A673 (cell line): ENCODE results near the gene PERM1.

Experiments
- CTCF ChIP-seq: fragments of 300-800, 200-600 bp; sonication (generic); conservative IDR thresholded peaks from 2 replicates; pipeline ENCODE4 v1.5.1; 2017; ENCODE audit warnings: low read depth, mild to moderate bottlenecking, antibody characterized with exemption, low read length, moderate library complexity, mixed read lengths
- EZH2 ChIP-seq: fragments of 200-600 bp; sonication (generic); IDR thresholded peaks from 2 replicates; pipeline ENCODE4 v1.6.1; 2017; ENCODE audit warnings: borderline replicate concordance, low read depth, mild to moderate bottlenecking, mixed read lengths, antibody characterized with exemption, low read length; ENCODE audit not compliant: poor library complexity, severe bottlenecking

GRCh38 chr1:997713-997992 lies 15.8 kb upstream of the PERM1 start:
- TF ChIP-seq CTCF (no peak), EZH2 (no peak)
